Epithelial cell of proximal tubule (primary cell): ENCODE data around the gene ANKUB1. TPM values are rescaled to one million over a fixed set of nuclear protein-coding genes. Genes with fewer than 3 reads are reported as not detected.
A peak's percentile ranks its signal among the peaks of the same experiment; 100 is the strongest.

ENCODE experiments used
- DNase-seq: peaks from one replicate; pipeline ENCODE4 v3.0.0-alpha.2; 2011; ENCODE audit warnings: low read depth
- H3K4me3 ChIP-seq: 2 replicates; pipeline ENCODE4 v1.5.1; 2011; ENCODE audit warnings: low read depth, mild to moderate bottlenecking, low read length
- total RNA-seq: library from RNA; depleted of rRNA; stranded (reverse); fragments of >200 nt; gene quantifications from 2 replicates; pipeline ENCODE4 v1.2.3, GENCODE V29; 2015
- TF ChIP-seq, protein P1 (sequence below): conservative IDR thresholded peaks from 2 replicates; pipeline ENCODE4 v1.5.1; 2012; ENCODE audit warnings: low read depth, mild to moderate bottlenecking, low read length

ANKUB1 gene
- total RNA-seq, 1 donor from 2014 or later = not detected

DNA sequence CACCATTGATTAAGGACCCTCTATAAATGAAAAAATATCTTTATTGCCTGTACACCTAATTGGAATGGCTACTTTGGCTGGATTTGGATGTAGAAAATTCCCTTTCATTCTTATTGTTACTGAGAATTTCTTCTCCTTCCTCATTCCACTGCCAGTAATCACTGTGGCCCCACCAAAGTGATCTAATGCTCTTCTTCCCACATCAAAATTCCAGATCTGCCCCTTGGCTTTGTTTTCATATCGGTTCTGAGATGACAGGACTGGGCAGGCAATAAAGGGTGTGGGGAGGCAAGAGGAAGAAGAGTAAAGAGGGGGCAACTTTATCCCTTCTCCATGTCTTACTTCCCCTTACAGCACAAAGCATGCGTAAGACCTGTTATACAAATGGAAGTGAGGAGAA, 2.1 kb downstream of the ANKUB1 start:
- TF ChIP-seq, protein P1, sequence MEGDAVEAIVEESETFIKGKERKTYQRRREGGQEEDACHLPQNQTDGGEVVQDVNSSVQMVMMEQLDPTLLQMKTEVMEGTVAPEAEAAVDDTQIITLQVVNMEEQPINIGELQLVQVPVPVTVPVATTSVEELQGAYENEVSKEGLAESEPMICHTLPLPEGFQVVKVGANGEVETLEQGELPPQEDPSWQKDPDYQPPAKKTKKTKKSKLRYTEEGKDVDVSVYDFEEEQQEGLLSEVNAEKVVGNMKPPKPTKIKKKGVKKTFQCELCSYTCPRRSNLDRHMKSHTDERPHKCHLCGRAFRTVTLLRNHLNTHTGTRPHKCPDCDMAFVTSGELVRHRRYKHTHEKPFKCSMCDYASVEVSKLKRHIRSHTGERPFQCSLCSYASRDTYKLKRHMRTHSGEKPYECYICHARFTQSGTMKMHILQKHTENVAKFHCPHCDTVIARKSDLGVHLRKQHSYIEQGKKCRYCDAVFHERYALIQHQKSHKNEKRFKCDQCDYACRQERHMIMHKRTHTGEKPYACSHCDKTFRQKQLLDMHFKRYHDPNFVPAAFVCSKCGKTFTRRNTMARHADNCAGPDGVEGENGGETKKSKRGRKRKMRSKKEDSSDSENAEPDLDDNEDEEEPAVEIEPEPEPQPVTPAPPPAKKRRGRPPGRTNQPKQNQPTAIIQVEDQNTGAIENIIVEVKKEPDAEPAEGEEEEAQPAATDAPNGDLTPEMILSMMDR = no peak
- H3K4me3 ChIP-seq = no peak overlapping the region
- DNase-seq = no peak

DNA sequence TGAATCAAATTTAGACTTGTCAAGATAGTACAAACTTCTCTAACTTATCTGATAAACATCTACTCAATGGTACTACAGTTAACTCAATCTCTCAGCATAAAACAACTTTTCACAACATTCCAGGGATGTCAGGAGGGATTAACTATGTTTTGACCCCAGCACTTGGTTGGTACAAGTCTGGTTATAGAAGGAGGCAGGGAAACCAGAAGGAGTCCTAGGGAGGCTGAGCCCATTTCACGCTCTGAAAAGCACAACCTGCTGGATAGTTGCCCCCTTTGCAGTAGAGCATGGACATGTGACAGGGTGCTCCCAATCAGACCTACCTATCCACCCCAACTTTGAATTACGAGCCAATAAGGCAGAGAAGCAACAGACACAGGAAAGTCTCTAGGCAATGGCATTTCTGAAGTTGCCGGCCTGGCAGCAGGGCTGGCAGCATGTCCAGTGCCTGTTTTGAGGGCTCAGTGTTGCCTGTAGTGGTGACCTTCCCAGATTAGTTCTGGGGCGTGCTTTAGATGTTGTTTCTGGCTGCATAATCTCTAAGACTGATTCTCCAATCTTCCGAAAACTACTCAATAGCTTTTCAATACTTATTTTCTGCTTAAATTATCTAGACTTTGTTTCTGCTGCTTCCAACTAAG, 8.2 kb downstream of the ANKUB1 start:
- H3K4me3 ChIP-seq = no peak overlapping the region
- peak; percentile 36 for DNase-seq
- TF ChIP-seq, protein P1 = no peak

DNA sequence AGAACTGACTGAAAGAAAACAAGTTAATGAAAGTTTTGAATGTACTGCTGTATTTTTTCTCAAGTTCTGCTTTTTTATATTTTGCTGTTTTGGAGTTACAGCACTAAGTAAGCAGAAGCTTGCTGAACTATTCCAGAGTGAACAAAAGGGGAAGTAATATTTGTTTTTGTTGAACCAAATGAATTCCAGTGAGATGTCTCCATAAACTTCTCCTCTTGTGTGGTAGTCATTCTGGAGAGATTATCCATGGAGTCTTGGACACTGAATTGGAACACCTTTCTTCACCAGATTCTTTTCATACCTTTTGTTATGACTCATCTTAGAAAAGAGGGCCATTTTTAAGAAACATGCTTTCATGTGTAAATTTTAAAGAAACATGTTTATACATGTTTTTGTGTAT, 8.8 kb downstream of the ANKUB1 start:
- TF ChIP-seq, protein P1 = no peak
- H3K4me3 ChIP-seq = no peak overlapping the region
- DNase-seq = peak; percentile 67

DNA sequence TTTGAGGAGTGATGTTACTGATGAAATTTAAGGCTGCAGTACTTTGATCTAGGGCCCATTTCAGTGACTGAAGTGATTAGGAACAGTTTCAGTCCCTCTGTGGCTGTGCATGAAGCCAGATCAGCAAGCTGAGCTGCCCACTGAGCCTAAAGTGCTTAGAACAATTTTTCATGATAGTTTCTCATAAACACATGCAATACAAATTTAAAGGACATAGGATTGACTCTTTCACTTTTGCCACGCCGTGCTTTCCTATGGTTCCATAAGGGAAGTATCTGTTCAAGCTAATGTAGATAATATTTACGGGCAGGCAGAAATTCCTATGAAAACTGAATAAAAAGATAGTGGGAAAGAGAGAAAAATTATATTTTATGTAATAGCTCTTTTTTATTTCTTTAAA, 10.6 kb downstream of the ANKUB1 start:
- TF ChIP-seq, protein P1 = no peak
- DNase-seq = no peak
- H3K4me3 ChIP-seq = no peak overlapping the region

DNA sequence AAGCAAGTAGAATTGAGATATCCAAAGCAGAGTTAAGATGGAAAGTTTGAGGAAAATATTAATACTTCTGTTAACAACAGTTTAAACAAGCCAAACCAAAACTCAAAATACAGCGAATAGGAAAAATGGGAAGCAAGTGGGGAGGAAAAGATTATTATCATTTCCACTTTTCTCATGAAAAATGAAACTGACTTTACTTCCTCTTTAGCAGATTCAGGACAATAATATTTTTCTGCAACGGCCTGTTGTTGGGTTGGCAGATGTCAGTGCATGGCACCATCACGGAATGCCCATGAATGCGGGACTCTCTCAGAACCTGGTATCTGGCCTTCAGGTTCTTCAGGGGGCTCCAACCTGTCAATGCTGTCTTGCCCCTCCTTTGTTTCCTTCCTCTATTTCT, 11.1 kb downstream of the ANKUB1 start:
- TF ChIP-seq, protein P1 = no peak

DNA sequence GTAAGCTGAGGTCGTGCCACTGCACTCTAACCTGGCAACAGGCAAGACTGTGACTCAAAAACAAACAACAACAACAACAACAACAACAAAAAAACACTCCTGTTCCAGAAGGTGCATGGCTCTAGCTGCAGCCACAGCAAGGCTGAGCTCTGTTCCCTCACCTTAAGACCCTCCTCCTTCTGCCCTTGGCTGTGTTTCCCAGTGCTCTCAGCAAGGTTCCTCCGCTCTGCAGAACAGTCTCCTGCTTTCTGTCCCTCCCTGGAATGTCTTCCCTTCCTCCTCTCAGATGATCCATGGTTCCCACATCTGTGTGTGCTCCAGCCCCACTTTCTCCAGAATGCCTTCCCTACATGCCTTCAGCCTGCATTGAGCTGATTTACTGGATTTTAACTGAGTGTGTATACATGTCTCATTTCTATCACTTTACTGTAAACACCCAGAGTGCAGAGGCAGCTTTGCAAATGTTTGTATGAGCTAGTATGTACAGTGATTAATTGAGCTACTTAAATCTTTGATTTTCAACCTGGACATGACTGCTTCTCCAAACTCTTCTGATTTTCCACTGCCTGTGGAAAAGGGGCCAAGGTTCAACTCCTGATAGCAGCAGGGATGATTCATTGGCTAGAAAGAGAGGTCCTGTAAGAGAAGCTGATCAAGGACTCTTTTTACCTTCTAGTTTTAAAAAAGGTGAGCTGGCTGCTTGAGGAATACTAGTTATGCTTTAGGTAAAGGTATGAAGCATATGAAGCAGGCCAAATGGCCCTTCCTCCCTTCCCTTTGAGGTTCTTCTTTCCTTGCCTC, 14.7 kb downstream of the ANKUB1 start:
- H3K4me3 ChIP-seq = no peak overlapping the region
- TF ChIP-seq, protein P1 = no peak
- no peak for DNase-seq

More for the DNA sequence above, 11.1 kb downstream of the ANKUB1 start:
- no peak for DNase-seq
- H3K4me3 ChIP-seq = no peak overlapping the region
